Pericardium fibroblast (primary cell): Measurements from ENCODE around the gene NPHP4. TPM values are rescaled to one million over a fixed set of nuclear protein-coding genes. Genes with fewer than 3 reads are reported as not detected.

Source experiments
- total RNA-seq: library from RNA; depleted of rRNA; stranded (reverse); fragments of >200 nt; gene quantifications from 2 replicates; pipeline ENCODE4 v1.2.3, GENCODE V29; 2015

The NPHP4 gene
- total RNA-seq = 7.1 TPM in 2 replicates

DNA sequence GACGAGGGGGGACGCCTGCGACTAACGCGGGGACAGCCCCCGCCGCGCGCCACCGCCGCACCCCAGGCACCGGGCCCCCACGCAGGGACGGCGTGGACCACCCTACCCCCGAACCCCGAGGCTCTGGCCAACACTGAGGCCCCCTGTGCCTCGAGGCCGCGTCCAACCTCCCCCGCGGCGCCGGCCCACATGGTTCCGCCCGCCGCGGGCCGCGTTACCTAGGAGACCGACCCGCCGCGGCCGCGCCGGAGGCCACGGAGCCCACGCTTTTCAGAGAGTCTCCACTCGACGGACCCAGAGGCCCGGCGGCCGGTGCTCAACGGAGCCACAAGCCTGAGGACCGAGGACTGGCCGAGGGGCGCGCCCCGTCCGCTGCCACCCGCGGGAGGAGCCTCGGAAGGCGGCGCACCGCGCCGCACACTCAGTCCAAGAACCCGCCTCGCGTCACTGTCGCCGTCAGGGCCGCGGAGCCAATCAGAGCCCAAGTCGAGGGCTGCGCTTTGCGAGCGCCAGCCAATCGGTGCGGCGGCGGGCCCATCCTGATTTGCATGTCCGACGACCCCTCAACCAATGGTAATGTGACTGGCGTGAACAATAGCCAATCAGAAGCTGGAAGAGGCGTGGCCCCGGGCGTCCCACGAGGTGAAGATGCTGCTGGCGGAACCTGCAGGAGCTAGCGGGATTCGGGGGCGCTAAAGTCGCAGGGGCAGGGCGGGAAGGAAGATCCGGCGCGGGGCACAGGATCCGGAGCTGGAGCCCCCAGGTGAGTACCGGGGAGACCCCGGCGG is at the start of gene NPHP4:
NPHP4 (minus strand) TSS at position 400 of the 788 bp plus-strand sequence. CDS start 6,136 bp downstream, outside the sequence.

Other genes with a start within 250 kb of the NPHP4 start
- gene KCNAB2, start 53.5 kb upstream of the NPHP4 start, total RNA-seq = 4.6 and 8.3 TPM in 2 replicates
- under 0.01 TPM in 2 replicates for gene CHD5, start 187.9 kb upstream of the NPHP4 start, total RNA-seq
- gene RPL22, start 207.2 kb upstream of the NPHP4 start, total RNA-seq = 223 and 309 TPM in 2 replicates
- 3.7 and 8.2 TPM in 2 replicates for gene RNF207, start 213.7 kb upstream of the NPHP4 start, total RNA-seq
- gene ICMT, start 243.5 kb upstream of the NPHP4 start, total RNA-seq = 42.7 and 57.8 TPM in 2 replicates